H1 (cell line): ENCODE data around the gene TRIM9. TPM values are rescaled to one million over a fixed set of nuclear protein-coding genes. Genes with fewer than 3 reads are reported as not detected.

Source experiments
- CTCF ChIA-PET: fragments of 300-600 bp; sonication (Branson Sonifier 250); formaldehyde crosslinking; loops from one replicate; lab custom pipeline; 2021; ENCODE audit not compliant: partially characterized antibody; lab: Charles Lee
- POLR2A ChIA-PET: fragments of 300-600 bp; sonication (Branson Sonifier 250); formaldehyde crosslinking; loops from one replicate; lab custom pipeline; 2021; ENCODE audit warnings: inconsistent platforms; ENCODE audit not compliant: partially characterized antibody; lab: Charles Lee
- DNase-seq, 2 experiments: peaks; one replicate each; pipeline versions ENCODE4 v3.0.0 to v3.0.0-alpha.2; 2010 to 2022; ENCODE audit warnings: low spot score in 2 of 2, low read depth in 1 of 2, mixed read lengths in 1 of 2
- FAIRE-seq: peaks from 2 replicates; lab custom pipeline; 2011; peaks lifted over from hg19 to GRCh38; lab: Jason Lieb, UNC
- H2AFZ ChIP-seq: 2 replicates; pipeline ENCODE4 v1.8.1; 2012; ENCODE audit warnings: low read length, inconsistent platforms
- H2AK5ac ChIP-seq: 2 replicates; pipeline ENCODE4 v1.6.1; 2013; ENCODE audit warnings: low read depth, low read length
- H2BK120ac ChIP-seq: replicated peaks from 2 replicates; pipeline ENCODE3; 2013; ENCODE audit warnings: low read depth, low read length, inconsistent platforms
- H2BK12ac ChIP-seq: 2 replicates; pipeline ENCODE4 v1.6.1; 2013; ENCODE audit warnings: low read depth, low read length
- H2BK15ac ChIP-seq: 2 replicates; pipeline ENCODE4 v1.6.1; 2013; ENCODE audit warnings: low read length
- H2BK20ac ChIP-seq: 2 replicates; pipeline ENCODE4 v1.6.1; 2013; ENCODE audit warnings: low read length
- H2BK5ac ChIP-seq: 2 replicates; pipeline ENCODE4 v1.6.1; 2013; ENCODE audit warnings: low read depth, low read length
- H3K14ac ChIP-seq: 2 replicates; pipeline ENCODE4 v1.6.1; 2013; ENCODE audit warnings: inconsistent platforms; ENCODE audit not compliant: insufficient read length
- H3K18ac ChIP-seq: 2 replicates; pipeline ENCODE4 v1.6.1; 2013; ENCODE audit warnings: low read length; ENCODE audit errors: extremely low read depth
- H3K23ac ChIP-seq: 2 replicates; pipeline ENCODE4 v1.6.1; 2013; ENCODE audit warnings: inconsistent platforms; ENCODE audit not compliant: insufficient read length
- H3K23me2 ChIP-seq: 2 replicates; pipeline ENCODE4 v1.6.1; 2013; ENCODE audit warnings: low read depth, low read length
- H3K27ac ChIP-seq: 2 replicates; pipeline ENCODE4 v1.6.1; 2011; ENCODE audit warnings: low read depth, low read length, inconsistent platforms
- H3K27me3 ChIP-seq, 4 experiments: replicated peaks in 1 of 4; 1 replicate in 1 of 4; 2 replicates in 3 of 4; pipeline versions ENCODE4 v1.6.1 to v1.8.1; 2011 to 2013; ENCODE audit warnings: low read length in 3 of 4, mild to moderate bottlenecking in 3 of 4, inconsistent platforms in 2 of 4, mixed read lengths in 2 of 4, moderate library complexity in 1 of 4; ENCODE audit not compliant: control insufficient read depth in 3 of 4, insufficient read depth in 3 of 4; ENCODE audit errors: extremely low read depth in 1 of 4
- H3K36me3 ChIP-seq, 4 experiments: 2 replicates each; pipeline versions ENCODE4 v1.6.1 to v1.8.1; 2011 to 2013; ENCODE audit warnings: mild to moderate bottlenecking in 4 of 4, low read length in 3 of 4, moderate library complexity in 2 of 4, control low read depth in 1 of 4, inconsistent platforms in 1 of 4; ENCODE audit not compliant: insufficient read depth in 4 of 4, control insufficient read depth in 2 of 4
- H3K4ac ChIP-seq: replicated peaks from 2 replicates; pipeline ENCODE3; 2013; ENCODE audit warnings: low read length, low read depth, mixed read lengths, inconsistent platforms; ENCODE audit not compliant: insufficient read length
- H3K4me1 ChIP-seq, 4 experiments: replicated peaks in 1 of 4; 1 replicate in 1 of 4; 2 replicates in 3 of 4; pipeline versions ENCODE4 v1.6.1 to v1.8.1; 2011 to 2013; ENCODE audit warnings: low read length in 3 of 4, inconsistent platforms in 2 of 4, mixed read lengths in 1 of 4; ENCODE audit not compliant: insufficient read depth in 4 of 4, control insufficient read depth in 3 of 4
- H3K4me2 ChIP-seq, 2 experiments: 2 replicates each; pipeline versions ENCODE4 v1.6.1 to v1.8.1; 2011 to 2013; ENCODE audit warnings: low read depth in 2 of 2, low read length in 2 of 2, control low read depth in 1 of 2, inconsistent platforms in 1 of 2, mild to moderate bottlenecking in 1 of 2; ENCODE audit not compliant: insufficient read depth in 1 of 2
- H3K4me3 ChIP-seq, 4 experiments: fragments of 200-600, 300-600 bp in 1 of 4; sonication (generic), shearing (Covaris generic), sonication (Bioruptor Twin) in 1 of 4; 2 replicates each; pipeline versions ENCODE4 v1.5.1 to v1.8.1; 2011 to 2016; ENCODE audit warnings: low read length in 4 of 4, low read depth in 3 of 4, control low read depth in 2 of 4, inconsistent platforms in 2 of 4, mild to moderate bottlenecking in 2 of 4, mixed read lengths in 1 of 4, moderate library complexity in 1 of 4; ENCODE audit not compliant: insufficient read depth in 2 of 4; ENCODE audit errors: extremely low read depth in 1 of 4
- H3K56ac ChIP-seq: replicated peaks from 2 replicates; pipeline ENCODE3; 2013; ENCODE audit warnings: low read depth, mild to moderate bottlenecking, mixed read lengths, low read length, inconsistent platforms; ENCODE audit not compliant: insufficient read length
- H3K79me1 ChIP-seq: 2 replicates; pipeline ENCODE4 v1.6.1; 2013; ENCODE audit warnings: low read depth, low read length, control low read depth
- H3K79me2 ChIP-seq, 2 experiments: 2 replicates each; pipeline versions ENCODE4 v1.6.1 to v1.8.1; 2012 to 2013; ENCODE audit warnings: low read length in 2 of 2, mild to moderate bottlenecking in 2 of 2, inconsistent platforms in 1 of 2; ENCODE audit not compliant: insufficient read depth in 2 of 2, control insufficient read depth in 1 of 2
- H3K9ac ChIP-seq, 4 experiments: replicated peaks in 1 of 4; 1 replicate in 1 of 4; 2 replicates in 3 of 4; pipeline versions ENCODE4 v1.6.1 to v1.8.1; 2011 to 2013; ENCODE audit warnings: low read depth in 3 of 4, low read length in 3 of 4, control low read depth in 2 of 4, mild to moderate bottlenecking in 2 of 4, moderate library complexity in 2 of 4, inconsistent platforms in 1 of 4; ENCODE audit errors: extremely low read depth in 1 of 4
- H3K9me3 ChIP-seq, 2 experiments: 2 replicates each; pipeline versions ENCODE4 v1.6.1 to v1.8.1; 2012 to 2013; ENCODE audit warnings: mild to moderate bottlenecking in 2 of 2, moderate library complexity in 2 of 2, control low read depth in 1 of 2, inconsistent platforms in 1 of 2, low read depth in 1 of 2, low read length in 1 of 2, mixed read lengths in 1 of 2; ENCODE audit not compliant: insufficient read depth in 2 of 2
- H4K20me1 ChIP-seq, 2 experiments: replicated peaks in 1 of 2; 2 replicates each; pipeline versions ENCODE3 to v1.8.1; 2011 to 2013; ENCODE audit warnings: inconsistent platforms in 2 of 2, low read length in 2 of 2, mild to moderate bottlenecking in 1 of 2; ENCODE audit not compliant: insufficient read depth in 2 of 2, control insufficient read depth in 1 of 2
- H4K5ac ChIP-seq: 2 replicates; pipeline ENCODE4 v1.6.1; 2013; ENCODE audit warnings: low read length, low read depth, mixed read lengths, inconsistent platforms; ENCODE audit not compliant: insufficient read length
- H4K8ac ChIP-seq: 2 replicates; pipeline ENCODE4 v1.8.0; 2013; ENCODE audit warnings: mild to moderate bottlenecking, moderate library complexity, low read length, inconsistent platforms; ENCODE audit not compliant: insufficient read depth; ENCODE audit errors: extremely low read depth
- H4K91ac ChIP-seq: replicated peaks from 2 replicates; pipeline ENCODE3; 2013; ENCODE audit warnings: low read length, mixed read lengths, inconsistent platforms; ENCODE audit not compliant: insufficient read length
- BRCA1 ChIP-seq: IDR thresholded peaks from 2 replicates; pipeline ENCODE4 v1.6.1; 2012; ENCODE audit warnings: low read depth, low read length, improper control_type of control experiment
- CEBPB ChIP-seq: IDR thresholded peaks from 2 replicates; pipeline ENCODE4 v1.6.1; 2012; ENCODE audit warnings: low read depth, low read length
- MAX ChIP-seq: IDR thresholded peaks from 2 replicates; pipeline ENCODE4 v1.6.1; 2012; ENCODE audit warnings: inconsistent platforms
- PHF8 ChIP-seq: fragments of 200-600 bp; sonication (generic); conservative IDR thresholded peaks from 2 replicates; pipeline ENCODE4 v1.7.1; 2012; ENCODE audit warnings: low read depth, mild to moderate bottlenecking, inconsistent platforms, low read length, moderate library complexity
- RXRA ChIP-seq: IDR thresholded peaks from 2 replicates; pipeline ENCODE4 v1.6.1; 2011; ENCODE audit warnings: low read depth, mild to moderate bottlenecking, low read length, moderate library complexity; ENCODE audit not compliant: insufficient read depth
- SIN3A ChIP-seq, 2 experiments: IDR thresholded peaks in 1 of 2; conservative IDR thresholded peaks in 1 of 2; 2 replicates each; pipeline ENCODE4 v1.6.1; 2011 to 2012; ENCODE audit warnings: low read length in 2 of 2, improper control_type of control experiment in 1 of 2, low read depth in 1 of 2, mild to moderate bottlenecking in 1 of 2
- SIX5 ChIP-seq: IDR thresholded peaks from 2 replicates; pipeline ENCODE4 v1.6.1; 2011; ENCODE audit warnings: mild to moderate bottlenecking, low read depth, low read length
- SP2 ChIP-seq: IDR thresholded peaks from 2 replicates; pipeline ENCODE4 v1.6.1; 2012; ENCODE audit warnings: mild to moderate bottlenecking, low read length, inconsistent platforms
- ZNF274 ChIP-seq: IDR thresholded peaks from 2 replicates; pipeline ENCODE4 v1.7.0; 2012; ENCODE audit warnings: low read length, borderline replicate concordance; ENCODE audit errors: extremely low read depth
- WGBS, 2 experiments: shearing (Covaris generic) in 1 of 2; methylation state at CpG; one replicate each; pipeline versions ENCODE4 v1.1.6 to v1.1.7; 2013 to 2015; ENCODE audit warnings: low lambda C conversion rate in 2 of 2, mixed read lengths in 2 of 2, inconsistent platforms in 1 of 2, low coverage in 1 of 2, missing lambda C conversion rate in 1 of 2; ENCODE audit not compliant: insufficient replicate concordance in 2 of 2, insufficient coverage in 1 of 2, insufficient read length in 1 of 2; ENCODE audit errors: extremely low coverage in 1 of 2, missing lambda C conversion rate in 1 of 2; 5-methylcytosine and 5-hydroxymethylcytosine counted together
- polyA plus RNA-seq, 7 experiments: library from polyadenylated mRNA; depleted of rRNA in 3 of 7; stranded (reverse) in 5 of 7; unstranded in 2 of 7; fragments of >200 nt in 5 of 7; fragments of 200-250 nt in 2 of 7; gene quantifications; 1 replicate in 5 of 7; 2 replicates in 1 of 7; 4 replicates in 1 of 7; pipeline versions ENCODE4 v1.2.1 to v1.2.3, GENCODE V29; 2011 to 2013; ENCODE audit warnings: missing spikeins in 2 of 7, mixed read lengths in 2 of 7
- total RNA-seq: library from RNA; stranded (reverse); fragmentation: NEBNext Ultra II Directional; extraction: Animal tissue kit (Norgen Biotek cat#: 25700); gene quantifications from 2 replicates; pipeline ENCODE4 v1.2.1, GENCODE V29; 2021
- TF ChIP-seq, protein P1 (sequence below): IDR thresholded peaks from 2 replicates; pipeline ENCODE4 v1.6.1; 2012; ENCODE audit warnings: inconsistent platforms
- TF ChIP-seq, protein P2 (sequence below): IDR thresholded peaks from 2 replicates; pipeline ENCODE4 v1.6.1; 2011; ENCODE audit warnings: low read depth, mild to moderate bottlenecking, low read length; ENCODE audit not compliant: insufficient read depth

The TRIM9 gene
- total and polyA plus RNA-seq, 2 of the 8 experiments (the other 6 are each of a cell fraction or from before 2014, with no cell fraction given), result 2.7 to 5.4 TPM

DNA sequence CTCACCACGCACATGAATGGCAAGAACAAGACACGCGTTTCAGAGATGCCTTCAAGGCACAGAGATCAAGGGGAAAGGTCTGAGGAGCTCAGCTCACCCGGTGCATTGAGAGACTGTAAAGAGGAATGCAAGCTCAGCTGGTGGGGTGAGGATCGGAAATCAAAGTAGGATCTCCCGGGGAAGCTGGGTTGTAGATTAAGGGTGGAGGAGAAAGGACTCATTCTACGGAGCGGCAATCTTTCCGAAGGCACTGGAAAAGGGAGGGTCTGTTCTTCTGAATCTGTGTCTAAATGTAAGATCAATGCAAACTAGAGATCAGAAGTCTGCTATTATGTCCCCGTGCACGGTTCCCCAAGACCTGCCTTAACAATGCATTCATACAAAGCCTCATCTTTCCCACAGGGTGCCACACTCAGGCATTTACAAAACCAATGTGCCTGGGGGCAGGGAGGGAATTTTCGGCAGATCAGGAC is 109.0 kb downstream of the TRIM9 start:
- H3K14ac ChIP-seq, result no peak overlapping the region
- H4K5ac ChIP-seq, result no peak overlapping the region
- H2AK5ac ChIP-seq, result no peak overlapping the region
- H3K79me1 ChIP-seq, result no peaks in the 10 kb centered on the region
- FAIRE-seq, result peak; percentile 36
- H2BK5ac ChIP-seq, result peak overlapping the region; percentile 46; the same call in 1 of the 2 replicates
- peak overlapping the region; percentile 95; the same call in 1 of the 2 replicates for H3K18ac ChIP-seq
- no peaks in the 10 kb centered on the region for H3K23me2 ChIP-seq
- H2AFZ ChIP-seq, result peak overlapping the region; percentile 84
- peak overlapping the region; percentile 59 to 66 for H3K4me2 ChIP-seq
- H3K4ac ChIP-seq, result peak overlapping the region; percentile 75
- peak overlapping the region; percentile 86 for H2BK12ac ChIP-seq
- no peak overlapping the region for H3K23ac ChIP-seq
- no peaks in the 10 kb centered on the region for H3K79me2 ChIP-seq
- peak overlapping the region; percentile 82; the same call in 1 of the 2 replicates for H2BK20ac ChIP-seq
- H3K27me3 ChIP-seq, result no peaks in the 10 kb centered on the region
- no peak overlapping the region for H3K27ac ChIP-seq
- H3K9me3 ChIP-seq, result no peaks in the 10 kb centered on the region
- H4K8ac ChIP-seq, result no peak overlapping the region
- 32% methylated on average over 12 of the region's 12 CpGs; no CpG with 5 or more reads in 1 of the 2 experiments for WGBS, 2 experiments
- no peaks in the 10 kb centered on the region for H3K36me3 ChIP-seq
- H4K91ac ChIP-seq, result peak overlapping the region; percentile 71
- peaks cover 2 to 13% (median 9%) of the 10 kb centered on the region in 4 experiments; a peak in 4 of 7 replicates for H3K4me1 ChIP-seq
- POLR2A ChIA-PET, result no interaction called here
- no peaks in the 10 kb centered on the region for H4K20me1 ChIP-seq
- H3K9ac ChIP-seq, result no peak overlapping the region
- H2BK15ac ChIP-seq, result peak overlapping the region; percentile 10; the same call in 1 of the 2 replicates
- peak overlapping the region in 2 of 4 experiments; percentile 9 to 31; a peak in 3 of 8 replicates for H3K4me3 ChIP-seq
- H2BK120ac ChIP-seq, result peak overlapping the region; percentile 80
- CTCF ChIA-PET, result interaction anchor here (0.6 to 1.2 kb wide), 2 partner anchors 18 to 406 kb away, joined by 3 read pairs; no protein-coding TSS in a partner anchor
- H3K56ac ChIP-seq, result no peak overlapping the region
- no peak for TF ChIP-seq ZNF274
- TF ChIP-seq PHF8, result no peak
- TF ChIP-seq SIN3A (conservative IDR thresholded peaks at IDR 0.05 in 1 of 2, IDR thresholded peaks at IDR 0.05 in 1 of 2; ENCODE audit: low read depth in 1 of 2, low read length in 2 of 2), result no peak
- peak; percentile 49 for TF ChIP-seq MAX
- no peak for TF ChIP-seq RXRA
- no peak for TF ChIP-seq BRCA1
- TF ChIP-seq SIX5, result no peak
- no peak for TF ChIP-seq CEBPB
- TF ChIP-seq, protein P1, sequence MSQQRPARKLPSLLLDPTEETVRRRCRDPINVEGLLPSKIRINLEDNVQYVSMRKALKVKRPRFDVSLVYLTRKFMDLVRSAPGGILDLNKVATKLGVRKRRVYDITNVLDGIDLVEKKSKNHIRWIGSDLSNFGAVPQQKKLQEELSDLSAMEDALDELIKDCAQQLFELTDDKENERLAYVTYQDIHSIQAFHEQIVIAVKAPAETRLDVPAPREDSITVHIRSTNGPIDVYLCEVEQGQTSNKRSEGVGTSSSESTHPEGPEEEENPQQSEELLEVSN, result 0 out of 2 replicates have a peak, but pooled peaks have one; percentile 43
- TF ChIP-seq, protein P2, sequence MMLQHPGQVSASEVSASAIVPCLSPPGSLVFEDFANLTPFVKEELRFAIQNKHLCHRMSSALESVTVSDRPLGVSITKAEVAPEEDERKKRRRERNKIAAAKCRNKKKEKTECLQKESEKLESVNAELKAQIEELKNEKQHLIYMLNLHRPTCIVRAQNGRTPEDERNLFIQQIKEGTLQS, result no peak
- TF ChIP-seq SP2, result no peak
- DNase-seq, result no peak
